ENCODE results near the gene C8B. TPM values are rescaled to one million over a fixed set of nuclear protein-coding genes. Genes with fewer than 3 reads are reported as not detected.

The C8B gene
- total RNA-seq, 1 donor from 2014 or later, result not detected

DNA sequence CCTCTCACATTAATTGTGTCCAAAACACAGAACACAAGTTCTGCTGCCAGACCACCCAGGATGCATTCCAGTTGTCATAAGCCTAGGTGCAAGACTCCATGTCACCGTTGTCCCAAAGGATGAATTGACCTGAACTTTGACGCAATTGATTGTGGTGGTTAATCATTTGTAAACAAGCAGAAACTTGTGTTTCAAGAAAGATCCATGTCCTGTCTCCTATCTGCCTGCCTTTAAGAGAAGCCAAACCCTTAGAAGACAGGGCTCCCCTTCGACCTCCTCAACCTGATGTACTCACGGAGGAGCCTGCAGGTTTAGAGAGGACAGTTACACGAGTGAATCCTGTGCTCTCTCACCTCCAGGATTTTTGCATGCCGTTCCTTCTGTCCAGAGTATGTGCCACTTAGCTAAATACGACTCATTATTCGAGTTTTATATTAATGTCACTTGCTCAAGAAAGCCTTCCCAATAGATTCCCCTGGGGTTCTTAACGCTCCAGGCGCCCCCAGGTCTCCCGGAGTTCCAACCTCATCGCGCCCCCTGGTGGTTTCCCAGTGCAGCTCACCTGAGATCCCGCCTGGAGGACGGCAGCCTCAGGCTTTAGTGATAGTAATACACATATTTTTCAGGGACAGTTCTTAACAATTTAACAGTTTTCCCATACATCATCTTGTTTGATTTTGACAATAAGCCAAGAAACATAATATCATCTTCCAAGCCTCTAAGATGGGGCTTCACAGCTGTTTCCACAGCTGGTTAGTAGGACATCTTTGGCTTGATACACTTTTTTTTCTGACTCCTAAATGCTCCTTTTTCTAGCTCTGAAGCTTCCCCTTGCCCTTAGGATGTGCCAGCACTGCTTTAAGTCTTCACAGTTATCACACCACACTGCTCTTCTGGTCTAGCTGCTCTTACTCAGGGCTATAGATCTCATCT lies 2.4 kb upstream of the C8B start:
- DNase-seq (ENCODE audit: extremely low spot score in 2 of 2), result no peak
- H3K4me1 ChIP-seq, result no peaks in the 10 kb centered on the region
- intact Hi-C loops (cut with DNase I), result no loop called here

DNA sequence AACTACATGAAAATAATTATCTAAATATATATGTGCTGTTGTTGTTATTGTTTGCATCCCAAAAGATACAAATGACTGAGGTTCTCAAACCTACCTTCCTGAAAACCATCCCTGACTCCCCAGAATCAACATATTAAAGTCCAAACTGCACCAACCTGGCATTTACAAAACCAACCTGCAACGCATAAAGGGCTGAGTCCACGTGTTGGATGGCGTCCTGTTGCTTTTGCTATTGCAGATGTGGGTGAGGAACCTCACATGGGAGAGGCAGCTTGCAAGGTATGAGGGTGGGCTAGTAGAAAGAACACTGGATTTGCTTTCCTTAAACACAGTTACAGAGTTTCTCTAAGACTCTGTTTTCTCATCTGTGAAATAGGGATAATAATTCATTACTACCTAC lies 1.5 kb upstream of the C8B start:
- H3K36me3 ChIP-seq, result no peaks in the 10 kb centered on the region
- no peaks in the 10 kb centered on the region for H3K27me3 ChIP-seq
- no peak for DNase-seq (ENCODE audit: extremely low spot score in 2 of 2)
- no peak overlapping the region for H3K27ac ChIP-seq
- no peaks in the 10 kb centered on the region for H3K9me3 ChIP-seq
- TF ChIP-seq, protein P1, sequence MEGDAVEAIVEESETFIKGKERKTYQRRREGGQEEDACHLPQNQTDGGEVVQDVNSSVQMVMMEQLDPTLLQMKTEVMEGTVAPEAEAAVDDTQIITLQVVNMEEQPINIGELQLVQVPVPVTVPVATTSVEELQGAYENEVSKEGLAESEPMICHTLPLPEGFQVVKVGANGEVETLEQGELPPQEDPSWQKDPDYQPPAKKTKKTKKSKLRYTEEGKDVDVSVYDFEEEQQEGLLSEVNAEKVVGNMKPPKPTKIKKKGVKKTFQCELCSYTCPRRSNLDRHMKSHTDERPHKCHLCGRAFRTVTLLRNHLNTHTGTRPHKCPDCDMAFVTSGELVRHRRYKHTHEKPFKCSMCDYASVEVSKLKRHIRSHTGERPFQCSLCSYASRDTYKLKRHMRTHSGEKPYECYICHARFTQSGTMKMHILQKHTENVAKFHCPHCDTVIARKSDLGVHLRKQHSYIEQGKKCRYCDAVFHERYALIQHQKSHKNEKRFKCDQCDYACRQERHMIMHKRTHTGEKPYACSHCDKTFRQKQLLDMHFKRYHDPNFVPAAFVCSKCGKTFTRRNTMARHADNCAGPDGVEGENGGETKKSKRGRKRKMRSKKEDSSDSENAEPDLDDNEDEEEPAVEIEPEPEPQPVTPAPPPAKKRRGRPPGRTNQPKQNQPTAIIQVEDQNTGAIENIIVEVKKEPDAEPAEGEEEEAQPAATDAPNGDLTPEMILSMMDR (IDR thresholded peaks at IDR 0.05), result no peak
- TF ChIP-seq POLR2A (IDR thresholded peaks at IDR 0.05), result no peak
- no peak for TF ChIP-seq POLR2AphosphoS5 (IDR thresholded peaks at IDR 0.05; ENCODE audit: insufficient read depth in 1 of 2, low read depth in 1 of 2)
- no peaks in the 10 kb centered on the region for H3K4me1 ChIP-seq
- intact Hi-C loops (cut with DNase I), result no loop called here
- no peak overlapping the region for H3K4me3 ChIP-seq

More for the DNA sequence above, 2.4 kb upstream of the C8B start:
- no peaks in the 10 kb centered on the region for H3K27me3 ChIP-seq
- TF ChIP-seq POLR2A (IDR thresholded peaks at IDR 0.05) (no peak), POLR2AphosphoS5 (IDR thresholded peaks at IDR 0.05; ENCODE audit: insufficient read depth in 1 of 2, low read depth in 1 of 2) (no peak)
- no peaks in the 10 kb centered on the region for H3K9me3 ChIP-seq
- no peak overlapping the region for H3K4me3 ChIP-seq
- no peak overlapping the region for H3K27ac ChIP-seq
- no peaks in the 10 kb centered on the region for H3K36me3 ChIP-seq

DNA sequence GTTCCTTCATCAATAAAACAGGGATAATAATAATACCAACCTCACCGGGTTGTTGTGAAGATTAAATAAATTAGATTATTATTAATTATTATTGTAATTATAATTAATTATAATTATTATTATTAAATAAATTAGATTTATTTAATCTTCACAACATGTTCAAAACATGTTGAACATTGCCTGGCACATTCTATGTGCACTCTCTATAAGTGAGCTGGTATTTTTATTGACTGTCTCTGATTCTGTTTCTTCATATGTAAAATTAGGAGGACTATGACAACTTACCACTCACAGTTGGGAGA lies 834 bp upstream of the C8B start:
- intact Hi-C loops (cut with DNase I), result no loop called here
- no peak for TF ChIP-seq POLR2AphosphoS5 (IDR thresholded peaks at IDR 0.05; ENCODE audit: insufficient read depth in 1 of 2, low read depth in 1 of 2)
- TF ChIP-seq, protein P1 (IDR thresholded peaks at IDR 0.05), result no peak
- no peak for TF ChIP-seq POLR2A (IDR thresholded peaks at IDR 0.05)
- H3K27ac ChIP-seq, result no peak overlapping the region
- no peak for DNase-seq (ENCODE audit: extremely low spot score in 2 of 2)
- no peaks in the 10 kb centered on the region for H3K27me3 ChIP-seq
- H3K4me1 ChIP-seq, result no peaks in the 10 kb centered on the region
- H3K36me3 ChIP-seq, result no peaks in the 10 kb centered on the region
- no peak overlapping the region for H3K4me3 ChIP-seq
- no peaks in the 10 kb centered on the region for H3K9me3 ChIP-seq

DNA sequence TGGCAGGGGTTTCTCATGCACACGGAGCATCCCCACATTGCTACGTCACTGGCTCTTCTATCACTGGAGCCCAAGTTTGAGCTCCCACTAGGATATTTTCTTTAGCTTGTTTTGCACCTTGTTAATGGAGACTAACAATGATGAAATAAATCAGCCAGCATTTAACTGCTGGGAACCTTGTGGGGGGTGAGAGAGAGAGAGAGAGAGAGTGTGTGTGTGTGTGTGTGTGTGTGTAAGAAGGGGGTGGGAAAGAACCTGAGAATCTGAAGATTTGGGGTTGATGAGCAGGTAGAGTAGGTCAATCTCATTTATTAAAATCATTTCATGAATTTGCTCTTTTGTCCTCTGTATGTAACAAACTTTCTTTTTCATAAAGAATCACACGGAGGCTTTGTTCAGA lies 624 bp downstream of the C8B start:
- TF ChIP-seq, protein P1 (IDR thresholded peaks at IDR 0.05), result no peak
- no peak for TF ChIP-seq POLR2AphosphoS5 (IDR thresholded peaks at IDR 0.05; ENCODE audit: insufficient read depth in 1 of 2, low read depth in 1 of 2)
- TF ChIP-seq POLR2A (IDR thresholded peaks at IDR 0.05), result no peak

DNA sequence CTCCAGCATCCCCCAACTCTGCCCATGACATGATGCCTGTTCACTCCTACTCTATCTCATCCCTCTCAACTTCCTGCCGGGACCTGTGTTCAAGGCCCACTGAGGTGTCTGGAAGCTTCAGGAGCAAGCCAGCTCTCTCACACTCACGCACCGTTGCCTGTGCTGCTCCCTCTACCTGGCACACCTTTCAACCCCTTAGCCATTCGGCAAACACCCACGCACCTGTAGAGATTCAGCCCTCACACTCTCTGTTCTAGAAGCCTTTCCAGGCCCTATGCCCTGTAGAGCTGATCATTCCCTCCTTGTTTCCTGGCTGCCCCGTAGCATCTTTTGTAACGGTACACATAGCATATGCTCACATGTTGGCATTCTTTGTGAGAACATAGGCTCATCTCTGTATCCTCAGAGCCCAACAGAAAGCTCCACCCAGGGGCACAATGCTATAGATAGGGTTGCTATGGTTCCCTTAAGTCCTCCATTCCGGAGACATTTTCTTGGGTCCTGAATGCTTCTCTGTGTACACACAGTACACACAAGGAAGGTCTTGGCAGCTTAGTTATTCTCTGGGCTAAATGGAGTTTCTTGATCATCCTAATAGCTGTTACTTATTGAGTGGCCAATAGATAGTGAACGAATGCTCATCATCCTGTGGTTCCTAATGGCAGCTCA lies 1.3 kb downstream of the C8B start:
- no peaks in the 10 kb centered on the region for H3K27me3 ChIP-seq
- H3K9me3 ChIP-seq, result no peaks in the 10 kb centered on the region
- no peak overlapping the region for H3K4me3 ChIP-seq
- intact Hi-C loops (cut with DNase I), result no loop called here
- no peak for DNase-seq (ENCODE audit: extremely low spot score in 2 of 2)
- no peaks in the 10 kb centered on the region for H3K36me3 ChIP-seq
- H3K27ac ChIP-seq, result no peak overlapping the region
- no peak for TF ChIP-seq POLR2A (IDR thresholded peaks at IDR 0.05)
- TF ChIP-seq POLR2AphosphoS5 (IDR thresholded peaks at IDR 0.05; ENCODE audit: insufficient read depth in 1 of 2, low read depth in 1 of 2), result no peak
- TF ChIP-seq, protein P1 (IDR thresholded peaks at IDR 0.05), result no peak
- no peaks in the 10 kb centered on the region for H3K4me1 ChIP-seq

More for the DNA sequence above, 624 bp downstream of the C8B start:
- no peak overlapping the region for H3K27ac ChIP-seq
- no peaks in the 10 kb centered on the region for H3K36me3 ChIP-seq
- intact Hi-C loops (cut with DNase I), result no loop called here
- DNase-seq (ENCODE audit: extremely low spot score in 2 of 2), result no peak
- H3K9me3 ChIP-seq, result no peaks in the 10 kb centered on the region
- H3K4me1 ChIP-seq, result no peaks in the 10 kb centered on the region
- H3K4me3 ChIP-seq, result no peak overlapping the region
- H3K27me3 ChIP-seq, result no peaks in the 10 kb centered on the region
